GM19035 (cell line): Measurements from ENCODE around the gene RBBP8NL.

Experiments used
- ATAC-seq: cut with Tn5 transposase; IDR thresholded peaks from one replicate; pipeline ENCODE4 v1.9.1; 2021; ENCODE audit not compliant: unreplicated experiment

Gene RBBP8NL, protein sequence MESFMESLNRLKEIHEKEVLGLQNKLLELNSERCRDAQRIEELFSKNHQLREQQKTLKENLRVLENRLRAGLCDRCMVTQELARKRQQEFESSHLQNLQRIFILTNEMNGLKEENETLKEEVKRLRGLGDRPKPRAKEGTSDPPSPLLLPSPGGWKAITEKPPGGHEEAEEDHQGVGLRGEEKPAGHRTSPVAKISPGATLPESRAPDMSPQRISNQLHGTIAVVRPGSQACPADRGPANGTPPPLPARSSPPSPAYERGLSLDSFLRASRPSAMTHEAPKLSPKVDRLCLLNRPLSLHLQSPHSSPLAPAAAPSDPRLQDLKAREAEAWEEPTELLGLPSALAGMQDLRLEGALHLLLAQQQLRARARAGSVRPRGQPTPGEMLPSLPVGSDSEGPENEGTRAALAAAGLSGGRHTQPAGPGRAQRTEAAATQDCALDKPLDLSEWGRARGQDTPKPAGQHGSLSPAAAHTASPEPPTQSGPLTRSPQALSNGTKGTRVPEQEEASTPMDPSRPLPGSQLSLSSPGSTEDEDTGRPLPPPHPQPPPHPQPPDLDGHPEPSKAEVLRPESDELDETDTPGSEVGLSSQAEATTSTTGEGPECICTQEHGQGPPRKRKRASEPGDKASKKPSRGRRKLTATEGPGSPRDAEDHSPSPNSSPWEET

DNA sequence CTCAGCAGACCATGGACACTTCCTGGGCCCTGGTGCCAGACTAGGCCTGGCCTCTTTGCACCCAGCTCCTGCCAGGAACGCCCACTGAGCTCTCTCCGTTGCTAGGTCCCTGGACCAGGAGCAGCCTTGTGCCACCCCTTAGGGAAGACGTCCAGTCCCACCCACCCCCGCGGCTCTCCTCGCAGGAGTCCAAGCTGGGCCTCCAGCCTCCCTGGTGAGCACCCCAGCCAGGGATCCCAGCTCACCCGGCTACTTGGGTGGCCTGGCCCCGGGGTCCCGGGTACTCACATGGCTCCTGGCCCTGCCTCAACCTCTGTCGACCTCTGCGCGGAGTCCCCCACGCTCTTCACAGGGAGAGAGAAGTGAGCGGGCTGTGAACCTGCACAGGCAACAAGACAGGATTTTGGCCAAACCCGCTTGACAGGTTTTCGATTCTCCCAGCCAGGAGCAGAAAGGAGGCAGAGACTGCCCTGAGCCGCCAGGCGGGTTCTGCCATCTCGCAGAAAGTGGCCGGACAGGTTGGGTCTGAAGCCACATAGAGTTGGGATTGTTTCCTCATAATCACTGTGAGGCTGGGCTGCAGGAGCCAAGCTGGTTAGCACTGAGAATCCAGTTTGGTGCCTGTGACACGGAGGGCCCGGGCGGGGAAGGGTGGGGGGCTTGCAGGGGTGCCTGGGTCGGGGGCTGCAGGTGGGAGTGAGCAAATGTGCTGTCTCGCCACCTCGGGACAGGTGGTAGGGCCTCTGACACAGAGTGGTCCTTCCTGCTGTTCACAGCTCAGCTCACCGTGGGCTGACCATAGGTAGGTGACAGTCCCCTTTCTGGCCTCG lies at the start of gene RBBP8NL:
TSS of gene RBBP8NL (minus strand) at position 368 of the 830 bp plus-strand sequence. CDS start 7,892 bp downstream, outside the sequence.
- ATAC-seq = no peak

DNA sequence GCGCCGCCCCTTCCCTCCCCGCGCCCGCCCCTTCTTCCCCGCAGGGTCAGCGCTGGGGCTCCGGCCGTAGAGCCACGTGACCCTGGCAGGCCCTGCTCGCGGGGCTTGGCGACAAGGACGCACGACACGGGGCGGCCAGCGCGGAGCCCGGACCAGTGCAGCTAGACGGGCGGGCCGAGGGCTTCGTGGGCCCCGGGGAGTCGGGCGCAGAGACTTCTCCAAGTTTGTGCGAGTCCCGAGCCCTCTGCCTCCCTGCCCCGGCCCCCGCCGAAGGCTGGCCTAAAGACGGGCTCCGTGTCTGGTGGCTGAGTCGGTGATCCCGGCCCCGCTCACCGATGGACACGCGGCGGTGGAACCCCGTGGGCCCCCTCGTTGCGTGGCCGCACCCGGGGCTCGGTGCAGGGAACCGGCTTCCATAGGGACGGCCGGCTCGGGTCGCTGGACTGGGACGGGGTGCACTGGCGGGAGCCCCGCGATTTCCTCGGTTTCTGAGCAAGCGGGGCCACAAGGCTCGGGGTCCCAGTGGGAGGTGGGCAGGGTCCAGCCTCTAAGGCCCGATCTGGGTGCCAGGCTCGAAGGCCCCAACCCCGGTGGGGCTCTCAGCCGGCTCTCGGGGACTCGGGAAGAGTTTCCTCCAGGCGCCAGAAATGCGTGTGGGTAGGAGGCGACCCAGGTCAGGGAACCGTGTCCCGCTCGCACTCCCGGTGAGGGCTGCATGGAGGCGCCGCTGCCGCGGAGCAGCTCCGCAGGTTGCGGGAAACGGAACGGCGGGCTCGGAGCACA lies 48.9 kb upstream of the RBBP8NL start:
- no peak for ATAC-seq

DNA sequence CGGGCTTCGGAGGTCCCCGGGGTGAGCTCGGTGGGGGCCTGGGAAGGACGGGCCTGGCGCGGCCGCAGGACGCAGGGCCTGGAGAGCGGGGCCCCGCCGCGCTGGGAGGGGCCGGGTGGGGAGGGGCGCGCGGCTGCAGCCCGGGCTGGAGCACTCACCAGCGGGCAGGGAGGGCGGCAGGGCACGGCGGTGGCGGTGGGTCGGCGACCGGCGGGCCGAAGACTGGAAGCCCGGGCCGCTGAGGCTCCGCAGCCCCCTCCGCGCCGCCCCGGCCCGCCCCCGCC lies 48.4 kb upstream of the RBBP8NL start, which contains the start of gene GATA5:
TSS of gene GATA5 (minus strand) at position 224 of the 284 bp plus-strand sequence. CDS start 474 bp downstream, outside the sequence.
- no peak for ATAC-seq

DNA sequence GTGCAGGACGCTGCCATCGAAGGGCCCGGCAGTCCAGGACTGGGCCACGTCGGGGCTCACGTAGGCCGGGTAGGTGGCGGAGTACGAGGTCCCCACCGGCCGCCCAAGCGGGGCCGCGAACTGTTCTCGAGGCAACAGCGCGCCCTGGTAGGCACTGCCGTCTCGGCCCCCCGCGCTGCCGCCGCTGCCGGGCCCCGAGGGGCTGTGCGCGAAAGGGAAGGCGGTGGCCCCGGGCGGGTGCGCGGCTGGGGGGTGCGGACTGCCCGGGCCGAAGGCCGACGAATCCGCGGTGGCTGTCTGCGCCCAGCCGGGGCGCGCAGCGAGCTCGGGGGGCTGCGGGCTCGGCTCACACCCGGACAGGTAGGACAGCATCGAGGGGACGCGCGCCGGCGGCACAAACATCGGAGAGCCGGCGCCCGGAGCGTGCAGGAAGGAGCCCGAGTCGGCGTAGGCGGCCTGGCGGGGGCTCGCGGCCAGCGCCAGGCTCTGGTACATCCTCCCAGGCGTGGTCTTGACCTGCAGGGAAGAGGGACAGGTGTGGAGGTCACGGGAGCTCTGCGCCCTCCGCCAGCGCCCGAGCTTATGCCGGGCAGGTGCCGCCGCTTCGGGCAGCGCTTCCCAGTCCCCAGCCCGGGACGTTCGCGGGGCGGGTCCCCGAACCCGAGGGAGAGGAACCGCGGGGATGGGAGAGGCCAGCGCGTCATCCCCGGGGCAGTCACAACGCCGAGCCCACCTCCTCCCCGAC lies 47.9 kb upstream of the RBBP8NL start:
- no peak for ATAC-seq

DNA sequence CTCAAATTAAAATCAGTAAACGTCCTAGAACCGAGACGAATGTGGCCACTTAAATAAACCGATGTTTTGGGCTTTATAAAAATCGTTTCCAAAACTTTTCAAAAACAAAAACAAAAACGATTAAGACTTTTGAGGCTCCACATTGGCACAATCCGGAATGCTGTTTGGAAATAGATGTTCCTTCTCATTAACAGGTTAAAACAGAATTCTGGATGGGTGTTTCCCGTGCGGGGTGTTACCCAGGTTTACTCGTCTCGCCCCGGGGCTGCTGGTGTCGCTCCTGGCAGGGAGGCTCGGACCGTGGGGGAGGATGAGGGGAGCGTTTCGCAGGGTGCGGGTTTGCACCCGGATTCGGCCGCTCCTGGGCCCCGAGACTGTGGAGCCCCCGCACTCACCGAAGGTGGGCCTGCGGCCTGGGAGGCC lies 47.3 kb upstream of the RBBP8NL start:
- ATAC-seq = no peak

DNA sequence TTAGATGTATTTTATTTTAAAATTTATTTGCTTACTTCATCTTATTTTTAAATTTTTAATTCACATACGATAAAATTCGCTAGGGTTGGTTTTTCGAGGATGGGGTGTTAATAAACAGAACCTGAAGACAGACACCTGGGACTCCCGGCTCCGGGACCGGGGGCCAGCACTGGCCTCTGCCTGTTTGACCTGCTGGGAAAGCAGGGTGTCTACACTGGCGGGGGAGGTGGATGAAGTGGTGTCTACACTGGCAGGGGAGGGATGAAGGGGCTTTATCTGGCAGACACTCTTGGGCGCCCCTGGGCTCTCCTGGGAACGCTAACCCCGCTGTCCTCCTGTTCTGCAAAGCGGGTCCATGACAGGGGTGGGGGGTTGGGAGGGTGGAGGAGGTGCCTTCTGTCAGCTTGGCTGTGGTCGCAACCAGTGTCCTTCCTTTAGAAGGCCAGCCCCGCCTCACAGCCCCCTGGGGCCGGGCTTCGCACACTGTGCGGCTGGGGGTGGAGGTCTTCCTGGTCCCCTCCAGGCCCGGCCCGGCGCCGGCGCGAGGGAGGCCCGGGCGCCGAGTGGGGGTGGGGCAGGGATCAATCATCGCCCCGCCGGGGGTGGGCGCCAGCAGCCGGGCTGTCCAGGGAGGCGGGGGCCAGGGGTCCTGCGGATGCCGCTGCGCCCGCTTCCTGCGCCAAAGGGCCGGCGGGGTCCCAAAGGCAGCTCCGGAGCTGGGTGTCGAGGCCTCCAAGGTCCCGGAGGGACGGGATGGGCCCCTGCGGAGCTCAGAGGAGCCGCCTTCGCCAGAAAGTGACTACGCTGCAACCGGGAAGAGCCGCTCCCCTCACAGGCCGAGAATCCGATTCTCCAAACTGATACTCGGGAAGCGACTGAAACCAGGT lies 46.6 kb upstream of the RBBP8NL start:
- ATAC-seq = no peak

DNA sequence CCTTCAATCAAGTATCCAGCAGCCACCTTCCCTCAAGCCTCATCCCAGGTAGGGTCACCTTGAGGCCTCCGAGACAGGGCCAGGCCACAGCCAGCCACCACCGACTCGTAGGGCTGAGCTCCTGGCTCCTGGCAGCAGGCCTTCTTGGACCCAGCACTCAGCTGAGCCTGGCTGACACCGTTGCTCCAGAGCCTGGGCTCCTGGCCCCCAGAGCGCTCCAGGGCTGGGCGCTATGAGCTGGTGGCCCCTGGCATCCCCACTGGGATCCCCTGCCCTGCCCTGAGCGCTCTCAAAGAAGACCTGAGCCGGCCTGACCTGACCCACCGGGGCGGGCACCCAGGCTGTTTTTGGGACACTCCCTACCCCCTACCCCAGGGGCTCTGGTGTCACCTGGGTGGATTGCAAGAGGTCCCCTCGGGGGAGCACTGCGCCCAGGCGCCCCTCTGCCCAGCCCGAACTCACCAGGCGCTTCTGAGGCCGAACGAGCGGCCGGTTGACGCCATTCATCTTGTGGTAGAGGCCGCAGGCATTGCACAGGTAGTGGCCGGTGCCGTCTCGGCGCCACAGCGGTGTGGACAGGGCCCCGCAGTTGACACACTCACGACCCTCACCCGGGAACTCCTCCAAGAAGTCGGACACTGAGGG lies 45.7 kb upstream of the RBBP8NL start:
- no peak for ATAC-seq

DNA sequence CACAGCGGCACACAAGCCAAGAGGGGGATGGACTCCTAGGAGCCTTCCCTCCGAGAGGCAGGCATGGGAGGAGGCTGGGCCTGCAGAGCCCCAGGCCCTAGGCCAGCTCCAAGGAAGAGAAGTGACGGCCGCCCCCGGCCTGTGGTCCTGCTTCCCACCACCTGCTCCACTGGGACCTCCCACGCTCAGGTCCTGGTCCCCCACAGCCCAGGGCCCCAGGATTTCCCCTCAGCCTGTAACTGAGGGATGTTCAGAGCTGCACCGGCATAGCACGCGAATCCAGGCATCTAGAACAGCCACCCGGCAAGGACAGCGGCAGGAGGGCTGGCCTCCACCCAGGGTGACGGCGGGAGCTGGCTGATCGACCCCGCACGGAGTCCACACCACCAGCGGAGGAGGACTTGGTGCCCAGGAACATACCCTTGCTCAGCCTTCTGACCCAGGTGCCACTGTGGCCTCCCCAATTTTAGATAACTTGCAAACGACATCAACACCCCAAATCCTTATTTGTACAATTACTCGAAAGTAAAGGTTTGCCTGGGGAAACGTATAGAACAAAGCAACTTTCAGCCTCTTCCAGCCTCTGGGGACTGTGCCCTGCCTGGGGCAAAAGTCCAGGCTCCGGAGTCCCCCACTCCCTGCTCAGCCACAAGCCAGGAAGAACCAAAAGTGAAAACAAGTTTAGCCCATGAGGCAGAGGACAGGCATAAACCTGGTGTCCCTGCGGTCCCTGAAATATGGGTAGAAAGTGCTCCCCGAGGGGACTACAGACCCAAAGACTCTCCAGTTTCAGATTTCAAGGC lies 45.0 kb upstream of the RBBP8NL start:
- ATAC-seq = no peak

DNA sequence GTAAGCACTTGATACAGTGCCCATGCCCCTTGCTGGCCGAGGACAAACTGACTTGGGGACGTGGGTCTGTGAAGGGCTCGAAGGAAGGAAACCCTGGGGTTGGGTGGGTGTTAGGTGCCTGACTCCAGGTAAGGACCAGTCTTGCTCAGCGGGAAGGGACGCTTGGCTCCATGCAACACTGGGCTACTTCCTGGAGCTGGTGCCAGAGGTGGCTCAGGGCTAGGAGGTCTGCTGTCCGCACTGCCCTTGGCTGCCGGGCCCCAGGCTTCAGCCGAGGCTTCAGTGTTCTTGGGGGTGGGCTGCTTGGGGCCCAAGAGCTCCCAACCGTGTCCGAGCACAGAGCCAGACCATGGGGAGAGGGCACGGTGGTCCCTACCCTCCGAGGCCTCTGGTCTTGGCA lies 43.1 kb upstream of the RBBP8NL start:
- ATAC-seq = no peak

DNA sequence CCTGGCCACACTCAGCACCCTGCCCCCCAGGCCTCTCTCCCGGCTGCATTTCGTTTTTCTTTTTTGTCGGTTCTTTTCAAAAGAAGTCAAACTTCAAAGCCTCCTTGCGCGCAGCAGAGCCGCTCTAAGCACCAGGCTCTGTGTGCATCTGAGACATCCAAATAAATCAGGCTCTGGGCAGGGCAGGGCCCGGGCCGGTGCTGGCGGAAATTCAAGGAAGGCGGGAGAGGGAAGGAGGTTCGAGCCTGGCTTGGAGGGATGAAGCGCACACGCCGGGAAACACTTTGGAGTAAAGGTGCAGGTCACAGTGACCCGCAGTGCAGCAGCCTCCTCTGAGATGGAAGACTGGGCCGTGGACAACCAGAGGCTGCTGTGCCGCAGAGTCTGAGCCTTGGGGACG lies 42.7 kb upstream of the RBBP8NL start:
- no peak for ATAC-seq

DNA sequence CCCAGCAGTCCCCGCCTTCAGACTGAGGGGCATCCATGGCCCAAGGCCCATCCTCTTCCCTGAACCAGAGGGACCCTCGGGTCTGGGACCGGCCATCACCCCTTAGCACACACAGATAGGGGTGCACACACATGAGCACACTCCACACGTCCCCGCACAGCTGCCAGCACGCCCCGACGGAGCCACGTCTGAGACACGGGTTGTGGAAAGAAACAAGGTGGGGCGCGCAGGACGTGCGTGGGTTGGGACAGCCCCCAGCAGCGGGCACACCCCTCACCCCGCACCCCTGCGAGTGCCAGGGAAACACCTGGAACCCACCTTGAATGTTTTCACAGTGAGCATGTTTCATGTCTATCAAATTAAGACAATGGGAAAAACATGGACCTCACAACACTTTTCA lies 42.0 kb upstream of the RBBP8NL start:
- no peak for ATAC-seq

DNA sequence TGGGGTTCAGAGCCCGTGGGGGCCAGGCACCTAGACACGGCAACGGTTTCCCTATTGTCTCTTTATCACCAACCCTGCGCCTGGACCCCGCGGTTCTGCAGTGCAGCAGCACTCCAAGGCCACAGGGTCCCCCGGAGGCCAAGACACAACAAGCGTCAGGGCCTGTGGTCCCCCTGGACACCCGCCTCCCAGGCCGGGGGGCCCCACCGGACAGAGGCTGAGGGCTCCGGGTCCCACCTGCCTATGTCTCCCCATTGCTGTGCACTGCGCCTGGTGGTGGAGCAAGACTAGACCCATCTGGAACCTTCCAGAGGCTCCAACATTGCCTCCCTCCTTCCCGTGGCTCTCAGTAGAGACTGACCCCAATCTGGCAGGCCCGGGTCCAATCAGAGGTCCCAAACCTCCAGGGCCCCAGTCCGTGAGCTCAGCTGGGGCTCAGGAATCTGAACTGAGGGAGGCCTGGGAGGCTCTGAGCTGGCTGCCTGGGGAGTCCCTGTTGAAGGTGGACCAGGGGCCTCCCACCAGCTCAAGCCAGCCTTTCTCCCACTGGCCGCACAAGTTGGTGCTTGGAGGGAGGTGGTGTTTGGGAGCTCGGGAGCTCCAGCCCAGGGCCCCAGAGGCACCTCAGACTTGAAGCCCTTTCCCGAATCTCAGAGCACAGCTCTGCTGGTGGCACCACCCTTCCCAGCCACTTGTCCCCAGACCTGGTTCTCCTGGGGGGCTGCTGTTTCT lies 39.6 kb upstream of the RBBP8NL start:
- no peak for ATAC-seq

DNA sequence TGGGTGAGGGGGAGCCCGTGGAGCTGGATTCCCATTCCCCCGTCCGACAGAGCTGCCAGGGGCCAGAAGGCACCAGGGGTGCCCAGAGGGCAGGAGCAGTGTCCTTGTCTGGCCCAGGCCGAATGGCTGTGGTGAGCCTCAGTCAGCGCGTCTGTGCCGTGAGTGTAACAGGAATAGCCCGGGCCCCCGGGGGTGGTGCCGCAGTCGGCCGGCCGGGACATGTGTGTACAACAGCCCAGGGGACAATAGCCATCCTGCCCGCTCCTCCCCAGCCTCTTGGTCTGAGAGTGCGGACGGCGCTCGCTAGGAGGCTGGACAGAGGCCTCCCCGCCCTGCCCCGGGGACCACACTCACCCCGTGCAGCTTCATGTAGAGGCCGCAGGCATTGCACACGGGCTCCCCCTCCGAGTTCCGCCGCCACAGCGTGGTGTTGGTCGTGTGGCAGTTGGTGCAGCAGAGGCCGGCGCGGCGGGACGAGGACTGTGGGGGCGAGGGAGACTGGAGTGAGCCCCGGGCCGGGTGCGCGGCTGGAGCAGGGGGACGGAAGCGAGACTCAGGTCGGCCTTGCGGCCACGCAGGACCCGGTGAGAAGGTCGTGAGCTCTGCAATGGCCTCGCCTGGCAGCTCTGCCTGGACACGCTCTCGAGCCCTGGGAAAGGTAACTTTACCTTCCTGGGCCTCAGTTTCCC lies 38.9 kb upstream of the RBBP8NL start:
- no peak for ATAC-seq

DNA sequence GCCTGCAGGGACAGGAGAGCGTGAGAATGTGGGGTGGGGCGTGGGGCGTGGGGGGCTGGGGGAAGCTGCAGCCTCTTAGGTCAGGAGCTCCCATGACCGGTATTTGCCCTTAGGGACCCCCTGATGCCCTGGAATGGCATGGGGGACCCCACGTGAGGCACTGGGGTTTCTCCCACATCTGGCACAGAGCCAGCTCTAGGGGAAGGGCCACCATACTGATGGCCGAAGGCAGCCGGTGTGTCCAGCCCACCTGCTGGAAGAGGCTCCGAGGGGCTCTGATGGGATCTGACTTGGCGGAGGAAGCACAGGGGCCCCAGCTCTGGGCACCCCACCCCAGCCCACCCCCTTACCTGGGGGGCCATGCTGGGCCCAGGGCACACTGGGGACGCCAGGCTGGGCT lies 37.7 kb upstream of the RBBP8NL start:
- ATAC-seq = no peak

DNA sequence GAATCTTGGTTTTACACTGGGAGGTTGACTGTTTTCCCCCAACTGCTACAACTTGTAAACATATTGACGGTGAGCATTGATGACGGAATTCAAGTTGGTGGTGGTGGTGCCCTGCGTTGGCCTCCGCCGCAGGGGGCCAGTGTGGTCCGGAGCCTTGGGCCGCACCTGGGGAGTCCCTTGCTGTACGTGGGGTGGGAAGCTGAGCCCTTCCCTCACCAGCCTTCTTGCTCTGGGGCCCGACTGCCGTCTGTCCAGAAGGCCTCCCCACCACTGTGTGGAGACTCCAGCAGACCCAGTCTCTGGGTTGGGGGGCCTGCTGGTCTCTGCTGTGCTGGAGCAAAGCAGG lies 37.1 kb upstream of the RBBP8NL start:
- ATAC-seq = no peak

DNA sequence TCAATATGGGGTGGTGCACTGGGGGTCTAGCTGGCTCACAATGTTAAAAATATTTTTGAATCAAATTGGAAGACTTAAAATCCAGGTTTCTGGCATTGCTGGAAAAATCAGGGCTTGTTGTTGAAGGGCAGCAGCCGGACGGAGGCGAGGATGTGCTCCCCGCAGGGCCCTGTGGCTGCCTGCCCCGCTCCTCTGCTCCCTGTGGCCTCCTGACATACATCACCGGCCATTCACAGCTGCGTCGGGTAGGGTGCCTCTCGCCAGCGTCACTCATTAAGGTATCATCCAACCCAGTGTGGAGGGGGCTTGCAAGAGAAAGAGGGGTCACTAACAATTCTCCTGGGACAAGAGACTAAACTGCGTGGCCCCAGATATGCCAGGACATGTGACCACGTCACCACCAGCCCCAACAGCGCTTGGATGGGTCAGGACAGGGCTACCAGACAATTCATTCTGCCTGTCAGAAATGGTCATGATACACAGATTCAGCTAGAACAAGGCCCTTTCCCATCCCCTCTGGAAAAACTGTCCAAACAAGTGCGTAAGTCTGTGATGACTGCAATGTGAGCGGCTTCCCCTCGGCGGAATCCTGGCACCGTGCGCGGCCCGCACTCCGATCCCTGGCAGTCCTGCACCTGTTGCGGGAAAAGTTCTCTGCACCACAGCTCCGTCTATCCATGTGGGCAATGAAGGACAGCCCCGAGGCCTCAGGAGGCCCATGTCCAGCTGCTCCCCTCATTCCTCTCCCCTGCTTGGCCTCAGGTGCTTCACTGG lies 36.5 kb upstream of the RBBP8NL start:
- no peak for ATAC-seq
